Erythroblast (primary cell): Measurements from ENCODE around the gene CIZ1.

Experiments
- GATA1 ChIP-seq: IDR thresholded peaks from 2 replicates; pipeline ENCODE4 v1.6.1; 2011; ENCODE audit warnings: low read depth, mild to moderate bottlenecking, control low read depth, low read length, moderate library complexity
- POLR2A ChIP-seq: IDR thresholded peaks from 2 replicates; pipeline ENCODE4 v1.6.1; 2011; ENCODE audit warnings: mild to moderate bottlenecking, low read length

GRCh38 chr9:128211981-128212281 lies 20.6 kb upstream of the CIZ1 start:
- TF ChIP-seq POLR2A (no peak), GATA1 (no peak)
